IPS DF 4.7 (cell line): Measurements from ENCODE around the gene PSME4.
"Not testable (repeated sequence)": the region's sequence is repeated elsewhere in the genome, so short reads cannot be mapped to it uniquely, and the experiment has no call there.

Source experiments
- DNase-seq: peaks from one replicate; pipeline ENCODE4 v3.0.0-alpha.2; 2013; ENCODE audit warnings: low spot score; ENCODE audit errors: extremely low read depth

The PSME4 gene

DNA sequence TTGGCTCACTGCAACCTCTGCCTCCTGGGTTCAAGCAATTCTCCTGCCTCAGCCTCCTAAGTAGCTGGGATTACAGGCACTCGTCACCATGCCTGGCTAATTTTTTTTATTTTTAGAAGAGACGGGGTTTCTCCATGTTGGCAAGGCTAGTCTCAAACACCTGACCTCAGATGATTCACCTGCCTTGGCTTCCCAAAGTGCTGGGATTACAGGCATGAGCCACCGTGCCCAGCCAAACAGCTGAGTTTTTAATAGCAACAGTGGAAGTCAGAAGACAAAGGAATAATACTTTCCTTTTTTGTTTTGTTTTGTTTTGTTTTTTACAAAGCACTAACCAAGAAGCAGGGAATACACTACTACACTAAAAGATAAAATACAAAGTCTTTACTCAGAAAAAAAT lies 127.9 kb downstream of the PSME4 start:
- no peak for DNase-seq

DNA sequence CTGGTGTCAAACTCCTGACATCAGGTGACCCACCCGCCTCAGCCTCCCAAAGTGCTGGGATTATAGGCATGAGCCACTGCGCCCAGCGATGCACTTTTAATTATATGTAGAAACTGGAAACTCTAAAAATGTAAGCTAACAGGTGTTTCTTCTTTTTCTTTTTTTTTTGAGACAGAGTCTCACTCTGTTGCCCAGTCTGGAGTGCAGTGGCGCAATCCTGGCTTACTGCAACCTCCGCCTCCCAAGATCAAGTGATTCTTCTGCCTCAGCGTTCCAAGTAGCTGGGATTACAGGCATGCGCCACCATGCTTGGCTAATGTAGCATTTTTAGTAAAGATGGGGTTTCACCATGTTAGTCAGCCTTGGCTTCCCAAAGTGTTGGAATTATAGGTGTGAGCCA lies 129.1 kb downstream of the PSME4 start:
- DNase-seq, result not testable (repeated sequence)

DNA sequence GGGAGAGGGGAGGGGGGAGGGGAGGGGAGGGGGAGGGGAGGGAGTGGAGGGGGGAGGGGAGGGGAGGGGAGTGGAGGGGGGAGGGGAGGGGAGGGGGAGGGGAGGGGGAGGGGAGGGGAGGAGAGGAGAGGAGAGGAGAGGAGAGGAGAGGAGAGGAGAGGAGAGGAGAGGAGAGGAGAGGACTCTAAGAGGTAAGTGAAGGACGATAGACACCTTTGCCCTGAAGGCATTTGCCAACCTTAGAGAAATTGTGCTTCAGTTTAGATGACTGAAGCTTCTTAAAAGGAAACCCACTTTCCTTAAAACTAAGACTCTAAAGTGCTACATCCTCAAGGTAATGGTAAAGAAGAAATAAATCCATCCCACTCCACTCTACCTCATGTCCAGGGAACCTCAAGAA lies 130.2 kb downstream of the PSME4 start:
- DNase-seq, result no peak

DNA sequence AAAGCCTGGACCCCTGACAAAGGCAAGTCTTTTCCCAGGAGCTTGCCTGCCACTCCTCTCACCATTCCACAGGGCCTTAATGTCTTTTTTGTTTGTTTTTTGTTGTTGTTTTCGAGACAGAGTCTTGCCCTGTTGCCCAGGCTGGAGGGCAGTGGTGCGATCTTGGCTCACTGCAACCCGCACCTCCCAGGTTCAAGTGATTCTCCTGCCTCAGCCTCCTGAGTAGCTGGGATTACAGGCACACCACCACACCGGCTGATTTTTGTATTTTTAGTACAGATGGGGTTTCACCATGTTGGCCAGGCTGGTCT lies 140.9 kb downstream of the PSME4 start:
- DNase-seq, result not testable (repeated sequence)

DNA sequence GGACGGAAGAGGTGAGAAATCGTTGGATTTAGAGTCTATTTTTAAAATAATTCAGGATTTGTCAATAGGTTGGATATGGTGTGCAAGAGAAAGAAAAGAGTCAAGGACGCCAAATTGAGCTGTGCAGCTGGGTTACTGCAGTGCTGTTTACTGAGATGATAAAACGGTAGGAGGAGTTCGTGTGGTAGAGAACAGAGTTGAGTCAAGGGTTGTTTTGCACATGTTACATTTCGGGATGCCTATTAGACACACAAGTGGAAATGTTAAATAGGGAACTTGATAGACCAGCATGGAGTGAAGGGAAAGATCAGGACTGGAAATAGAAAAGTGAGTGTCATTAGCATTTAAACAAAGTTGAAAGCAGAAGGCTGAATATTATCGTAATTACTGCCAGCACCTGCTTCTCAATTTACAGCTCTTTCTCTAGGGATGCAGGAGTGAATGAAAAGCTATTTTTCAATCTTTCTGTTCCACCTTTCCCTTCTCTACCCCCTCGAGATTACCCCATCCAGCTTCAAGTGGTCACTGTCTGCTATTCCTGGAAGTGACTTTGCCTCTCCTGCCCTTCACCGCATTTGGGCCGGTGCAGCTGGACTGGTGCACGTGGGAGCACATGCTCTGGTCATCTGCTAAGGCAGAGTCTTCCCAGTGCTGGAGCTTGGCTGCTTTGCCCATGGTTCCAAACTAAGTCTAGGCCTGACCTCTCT lies 141.4 kb downstream of the PSME4 start:
- DNase-seq, result no peak

DNA sequence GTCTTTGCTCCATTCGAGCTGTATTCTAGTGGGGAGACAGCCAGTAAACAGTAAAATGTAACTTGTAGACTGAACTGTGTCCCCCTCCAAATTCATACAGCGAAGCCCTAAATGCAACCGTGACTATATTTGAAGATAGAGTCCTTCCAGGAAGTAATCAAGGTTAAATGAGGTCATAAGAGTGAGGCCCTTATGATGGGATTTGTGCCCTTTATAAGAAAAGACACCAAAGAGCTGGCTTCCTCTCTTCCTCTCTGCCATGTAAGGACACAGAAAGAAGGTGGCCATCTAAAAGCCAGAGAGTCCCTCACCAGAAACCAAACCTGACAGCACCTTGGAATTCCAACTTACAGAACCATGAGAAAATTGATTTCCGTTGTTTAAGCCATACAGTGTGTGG lies 142.5 kb downstream of the PSME4 start:
- DNase-seq, result no peak

DNA sequence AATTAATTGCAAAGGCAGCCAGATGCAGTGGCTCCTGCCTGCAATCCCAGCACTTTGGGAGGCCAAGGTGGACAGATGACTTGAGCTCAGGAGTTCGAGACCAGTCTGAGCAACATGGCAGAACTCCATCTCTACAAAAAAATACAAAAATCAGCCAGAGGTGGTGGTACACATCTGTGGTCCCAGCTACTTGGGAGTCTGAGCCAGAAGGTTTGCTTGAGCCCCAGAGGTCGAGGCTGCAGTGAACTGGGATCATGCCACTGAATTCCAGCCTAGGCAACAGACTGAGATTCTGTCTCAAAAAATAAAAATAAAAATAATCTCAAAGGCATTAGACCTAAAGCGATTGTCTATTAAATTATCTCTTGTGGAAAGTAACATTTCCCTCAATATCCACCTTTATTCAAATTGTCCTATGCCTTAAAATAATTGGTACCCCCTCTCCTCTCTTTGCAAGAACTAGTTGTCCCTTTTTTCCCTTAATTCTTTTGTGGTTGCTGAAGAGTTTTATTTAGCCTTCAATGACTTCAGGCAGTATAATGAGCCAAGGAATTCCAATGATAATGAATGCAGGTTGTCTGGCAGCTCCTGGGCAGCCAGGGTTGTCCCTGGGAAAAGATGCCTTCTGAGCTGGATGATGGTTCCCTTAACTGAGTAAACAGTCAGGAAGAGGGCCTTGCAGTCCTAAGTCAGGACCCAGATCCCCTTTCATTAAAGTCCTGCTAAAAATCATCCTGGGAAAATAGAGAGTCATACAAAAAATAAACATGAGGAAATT lies 143.2 kb downstream of the PSME4 start:
- DNase-seq, result no peak

DNA sequence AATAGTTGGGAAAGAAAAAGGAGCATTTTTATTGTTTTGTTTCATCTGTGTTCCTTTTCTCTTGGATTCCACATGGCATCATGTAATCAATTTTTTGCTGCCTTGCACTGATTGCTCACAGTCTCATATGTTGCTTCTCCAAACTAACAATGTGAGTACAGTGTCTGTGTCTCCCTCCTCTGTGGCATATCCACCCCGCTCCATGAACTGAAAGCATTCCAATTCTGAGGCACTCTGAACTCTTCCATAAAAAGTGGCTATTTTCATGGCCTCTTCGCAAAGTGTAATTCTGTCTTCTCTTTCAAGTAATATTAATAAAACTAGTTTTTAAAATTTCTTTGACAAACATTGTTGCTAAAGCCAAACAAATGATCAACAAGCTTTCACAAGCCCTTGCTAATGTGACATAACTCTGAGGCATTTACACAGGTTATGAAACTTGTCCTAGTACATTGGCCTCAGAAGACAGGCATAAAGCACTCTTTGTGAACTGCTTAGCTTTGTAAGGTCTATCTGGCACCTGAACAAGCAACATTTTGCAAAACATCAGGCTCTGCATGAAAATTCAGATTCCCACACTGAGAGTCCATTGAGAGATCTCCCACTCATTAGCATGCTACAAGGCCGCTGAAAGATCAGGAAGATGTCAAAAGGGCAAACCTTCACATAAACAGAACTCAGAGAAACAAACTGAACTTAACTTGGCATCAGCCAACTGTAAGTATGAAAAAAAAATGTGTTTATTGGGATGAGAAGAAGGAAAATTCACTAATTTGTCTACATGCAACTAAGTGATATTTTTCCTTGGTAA lies 144.0 kb downstream of the PSME4 start:
- no peak for DNase-seq

DNA sequence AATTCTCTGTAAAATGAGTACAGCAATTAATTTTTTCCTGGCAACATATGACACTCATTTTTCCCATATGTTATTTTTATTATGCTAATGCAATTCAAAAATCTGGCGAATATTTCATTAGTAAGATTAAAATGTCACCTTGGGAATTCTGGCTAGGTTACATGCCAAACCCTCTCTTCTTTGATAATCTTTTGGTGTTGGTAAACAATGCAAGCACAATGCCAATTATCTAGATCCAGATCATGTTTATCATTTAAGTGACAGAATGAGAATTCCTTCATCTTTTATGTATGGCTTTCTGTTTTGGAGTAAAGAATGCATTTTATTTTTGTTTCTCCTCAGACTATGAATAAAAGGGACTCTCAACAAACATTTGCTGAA lies 144.8 kb downstream of the PSME4 start:
- no peak for DNase-seq

DNA sequence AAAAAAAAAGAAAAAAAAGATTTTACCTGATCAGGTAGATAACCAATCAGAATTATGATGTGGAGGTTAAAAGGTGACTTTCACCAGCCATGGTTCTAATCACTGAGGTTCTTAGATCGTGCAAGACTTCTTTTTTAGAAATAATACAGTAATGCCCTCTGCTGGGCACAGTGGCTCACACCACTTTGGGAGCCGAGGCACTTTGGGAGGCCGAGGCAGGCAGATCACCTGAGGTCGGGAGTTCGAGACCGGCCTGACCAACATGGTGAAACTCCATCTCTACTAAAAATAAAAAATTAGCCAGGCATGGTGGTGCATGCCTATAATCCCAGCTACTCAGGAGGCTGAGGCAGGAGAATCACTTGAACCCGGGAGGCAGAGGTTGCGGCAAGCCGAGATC lies 147.2 kb downstream of the PSME4 start:
- DNase-seq, result not testable (repeated sequence)

DNA sequence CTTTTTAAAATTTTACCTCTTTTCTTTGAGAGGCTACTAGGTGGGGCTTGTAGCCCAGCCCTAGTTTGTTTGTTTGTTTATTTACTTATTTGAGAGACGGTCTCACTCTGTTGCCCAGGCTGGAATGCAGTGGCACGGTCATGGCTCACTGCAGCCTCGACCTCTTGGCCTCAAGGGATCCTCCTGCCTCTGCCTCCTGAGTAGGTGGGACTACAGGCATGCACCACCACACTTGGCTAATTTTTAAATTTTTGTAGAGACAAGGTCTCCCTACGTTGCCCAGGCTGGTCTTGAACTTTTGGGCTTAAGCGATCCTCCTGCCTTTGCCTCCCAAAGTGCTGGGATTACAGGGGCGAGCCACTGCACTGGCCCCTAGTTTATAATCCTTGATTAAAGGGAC lies 149.0 kb downstream of the PSME4 start:
- no peak for DNase-seq

DNA sequence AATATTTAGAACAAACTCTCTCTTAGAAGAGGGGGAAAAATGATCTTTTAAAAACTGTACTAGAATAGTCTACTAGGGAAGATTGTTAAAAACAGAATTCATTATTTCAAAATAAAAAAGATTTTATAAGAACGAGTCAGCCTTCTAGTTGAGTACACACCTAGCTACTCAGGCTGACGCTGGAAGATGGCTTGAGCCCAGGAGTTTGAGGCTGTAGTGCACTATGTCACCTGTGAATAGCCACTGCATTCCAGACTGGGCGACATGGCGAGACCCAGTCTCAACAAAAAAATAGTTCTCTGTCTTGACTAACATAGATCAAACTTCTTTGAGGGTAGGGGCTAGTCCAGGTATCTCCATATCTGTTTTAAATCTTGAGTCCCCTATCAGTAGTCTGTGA lies 150.1 kb downstream of the PSME4 start:
- no peak for DNase-seq

DNA sequence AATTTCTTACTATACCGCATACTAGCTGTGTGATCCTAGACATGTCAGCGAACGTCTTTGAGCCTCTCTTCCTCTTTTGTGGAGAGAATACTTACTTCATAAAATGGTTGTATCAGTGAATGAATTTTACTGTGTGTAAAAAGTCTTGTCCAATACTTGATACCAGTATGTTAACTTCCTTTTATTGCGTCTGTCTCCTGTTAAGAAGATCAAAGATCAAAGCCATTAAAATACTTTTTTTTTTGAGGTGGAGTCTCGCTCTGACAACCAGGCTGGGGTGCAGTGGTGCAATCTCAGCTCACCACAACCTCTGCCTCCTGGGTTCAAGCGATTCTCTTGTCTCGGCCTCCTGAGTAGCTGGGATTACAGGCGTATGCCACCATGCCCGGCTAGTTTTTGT lies 150.7 kb downstream of the PSME4 start:
- no peak for DNase-seq

DNA sequence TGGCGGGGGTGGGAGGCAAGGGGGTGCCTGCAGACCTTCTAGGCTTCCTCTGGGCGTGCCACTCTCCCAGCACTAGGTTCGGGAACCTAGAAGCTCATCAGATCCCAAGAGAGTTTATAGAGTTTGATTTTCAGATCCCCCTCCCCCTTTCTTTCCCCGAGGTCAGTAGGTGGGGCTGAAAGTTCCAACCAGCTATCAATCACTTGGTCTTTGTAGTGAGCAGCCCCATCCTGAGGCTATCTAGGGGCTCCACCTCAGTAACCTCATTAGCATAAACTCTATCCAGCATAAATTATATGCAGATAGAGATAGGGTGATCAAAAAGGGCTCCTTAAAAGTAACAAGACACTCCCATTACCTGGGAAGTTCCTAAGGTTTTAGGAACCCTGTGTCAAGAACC lies 151.2 kb downstream of the PSME4 start:
- DNase-seq, result no peak

DNA sequence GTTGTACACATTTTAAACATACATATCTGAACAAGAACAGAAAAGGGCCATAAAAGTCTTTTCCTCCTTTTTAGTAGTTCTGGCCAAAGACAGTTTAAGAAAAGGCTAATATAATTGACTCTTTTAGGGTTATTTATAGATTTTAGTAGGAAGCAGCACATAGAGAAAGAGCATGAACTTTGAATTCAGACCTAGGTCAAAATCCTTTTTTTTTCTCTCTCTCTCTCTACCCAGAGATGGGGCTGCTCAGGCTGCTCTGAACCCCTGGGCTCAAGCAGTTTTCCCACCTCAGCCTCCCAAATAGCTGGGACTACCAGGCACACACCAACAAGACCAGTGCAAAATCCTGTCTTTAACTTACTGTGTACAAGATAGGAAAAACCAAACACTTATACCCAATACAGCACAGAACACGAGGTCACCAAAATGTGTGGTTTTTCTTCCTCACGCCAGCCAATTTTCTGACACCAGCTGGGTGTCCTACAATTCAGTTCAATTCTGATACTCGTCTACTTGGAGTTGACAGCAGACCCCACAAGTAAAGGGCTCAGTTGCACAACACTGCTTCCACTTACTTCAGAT lies 151.8 kb downstream of the PSME4 start:
- no peak for DNase-seq
